Esophagus squamous epithelium (tissue), 5 donors: Measurements from ENCODE around the gene PLCH2. TPM values are rescaled to one million over a fixed set of nuclear protein-coding genes. Genes with fewer than 3 reads are reported as not detected.

ENCODE experiments used
- DNase-seq: peaks from one replicate; lab custom pipeline; 2025; lab: John Stamatoyannopoulos, UW
- H3K27ac ChIP-seq, 4 donors: fragments of 200-600 bp; sonication (generic); one replicate each; pipeline ENCODE4 v1.5.1; 2016 to 2019; ENCODE audit warnings: mild to moderate bottlenecking in 1 of 4
- H3K27me3 ChIP-seq, 4 donors: fragments of 200-600 bp; sonication (generic); 1 replicate in 3 of 4; 2 replicates in 1 of 4; pipeline versions ENCODE4 v1.5.1 to v1.6.0; 2017 to 2021; ENCODE audit warnings: antibody characterized with exemption in 1 of 4
- H3K36me3 ChIP-seq, 3 donors: fragments of 200-600 bp; sonication (generic); one replicate each; pipeline ENCODE4 v1.5.1; 2016 to 2019
- H3K4me1 ChIP-seq, 3 donors: fragments of 200-600 bp; sonication (generic); one replicate each; pipeline ENCODE4 v1.5.1; 2017 to 2019
- H3K4me3 ChIP-seq, 4 donors: fragments of 200-600 bp; sonication (generic); 1 replicate in 3 of 4; 2 replicates in 1 of 4; pipeline ENCODE4 v1.5.1; 2016 to 2019; ENCODE audit warnings: mild to moderate bottlenecking in 2 of 4, moderate library complexity in 1 of 4
- H3K9me3 ChIP-seq, 3 donors: fragments of 200-600 bp; sonication (generic); one replicate each; pipeline ENCODE4 v1.5.1; 2016 to 2019
- CTCF ChIP-seq, 6 experiments: fragments of 450-650 bp in 4 of 6; fragments of 200-600 bp in 2 of 6; sonication (generic) in 2 of 6; IDR thresholded peaks; one replicate each; pipeline ENCODE4 v1.5.1; 2016 to 2019; ENCODE audit warnings: antibody characterized with exemption in 6 of 6, mild to moderate bottlenecking in 4 of 6, moderate library complexity in 4 of 6
- POLR2A ChIP-seq, 4 donors: fragments of 450-650 bp; IDR thresholded peaks; one replicate each; pipeline ENCODE4 v1.6.1; 2017; ENCODE audit warnings: antibody characterized with exemption in 4 of 4, mild to moderate bottlenecking in 4 of 4, moderate library complexity in 3 of 4
- WGBS, 2 donors: methylation state at CpG; one replicate each; pipeline ENCODE4 v1.1.5; 2018; 5-methylcytosine and 5-hydroxymethylcytosine counted together
- intact Hi-C: fragments of 100-400 bp; cut with DNase I; formaldehyde crosslinking; loops from one replicate; pipeline ENCODE4 v1.15.0; 2022
- total RNA-seq, 4 donors: library from RNA; depleted of rRNA; stranded (reverse); fragments of >200 nt; gene quantifications; one replicate each; pipeline ENCODE4 v1.1.0, GENCODE V29; 2016
- donor health status: DM: yes; HTN: yes; CAD: no.

The PLCH2 gene
- total RNA-seq, 4 donors from 2014 or later, result 26.1 to 34.3 (median 31.5) TPM

- H3K27ac ChIP-seq, result no peak overlapping the region
- TF ChIP-seq POLR2A (IDR thresholded peaks at IDR 0.05) (no peak), CTCF (IDR thresholded peaks at IDR 0.05) (peak in 3 of 6 experiments; percentile 7 to 40 (median 11))
- H3K27me3 ChIP-seq, result peaks cover 0 to 83% (median 0%) of the 10 kb centered on the region in 4 donors
- H3K4me1 ChIP-seq, result peaks cover 31 to 69% (median 38%) of the 10 kb centered on the region in 3 donors
- intact Hi-C loops, result no loop called here
- H3K36me3 ChIP-seq, result no peaks in the 10 kb centered on the region
- H3K9me3 ChIP-seq, result no peaks in the 10 kb centered on the region
- no peak for DNase-seq
- no peak overlapping the region for H3K4me3 ChIP-seq
- 84 to 100% methylated on average over 2 to 6 of the region's 12 CpGs for WGBS, 2 donors
These were observed 63.3 kb downstream of the PLCH2 start for GRCh38 chr1:2539312-2539907.

- H3K27ac ChIP-seq, result no peak overlapping the region
- H3K4me1 ChIP-seq, result peaks cover 32 to 69% (median 39%) of the 10 kb centered on the region in 3 donors
- peak overlapping the region in 1 of 4 donors; percentile 17 for H3K4me3 ChIP-seq
- no peak for TF ChIP-seq CTCF (IDR thresholded peaks at IDR 0.05)
- TF ChIP-seq POLR2A (IDR thresholded peaks at IDR 0.05), result no peak
- intact Hi-C loops, result loop anchor here (10.0 kb wide), 1 partner anchor 346 kb away; the partner anchor contains the start of gene FAAP20
- 56 to 76% methylated on average over 3 to 6 of the region's 39 CpGs for WGBS, 2 donors
- peaks cover 0 to 68% (median 0%) of the 10 kb centered on the region in 4 donors for H3K27me3 ChIP-seq
- no peaks in the 10 kb centered on the region for H3K9me3 ChIP-seq
- H3K36me3 ChIP-seq, result no peaks in the 10 kb centered on the region
- no peak for DNase-seq
These were observed 64.9 kb downstream of the PLCH2 start for GRCh38 chr1:2540816-2541492.

- H3K9me3 ChIP-seq, result no peaks in the 10 kb centered on the region
- peaks cover 0 to 60% (median 0%) of the 10 kb centered on the region in 4 donors for H3K27me3 ChIP-seq
- H3K4me1 ChIP-seq, result peaks cover 38 to 71% (median 47%) of the 10 kb centered on the region in 3 donors
- no peak for DNase-seq
- 41 to 45% methylated on average over 7 to 9 of the region's 25 CpGs for WGBS, 2 donors
- H3K27ac ChIP-seq, result no peak overlapping the region
- H3K4me3 ChIP-seq, result no peak overlapping the region
- TF ChIP-seq POLR2A (IDR thresholded peaks at IDR 0.05), result no peak
- no peak for TF ChIP-seq CTCF (IDR thresholded peaks at IDR 0.05)
- H3K36me3 ChIP-seq, result no peaks in the 10 kb centered on the region
- intact Hi-C loops, result loop anchor here (10.0 kb wide), 1 partner anchor 347 kb away; the partner anchor contains the start of gene FAAP20
These were observed 65.6 kb downstream of the PLCH2 start for GRCh38 chr1:2541619-2542245.

GRCh38 chr1:2542246-2542915 lies 66.3 kb downstream of the PLCH2 start:
- TF ChIP-seq CTCF (IDR thresholded peaks at IDR 0.05) (no peak), POLR2A (IDR thresholded peaks at IDR 0.05) (no peak)
- H3K4me3 ChIP-seq, result no peak overlapping the region
- H3K4me1 ChIP-seq, result peaks cover 40 to 71% (median 50%) of the 10 kb centered on the region in 3 donors
- no peak for DNase-seq
- H3K9me3 ChIP-seq, result no peaks in the 10 kb centered on the region
- peaks cover 0 to 53% (median 0%) of the 10 kb centered on the region in 4 donors for H3K27me3 ChIP-seq
- 76 to 80% methylated on average over 2 of the region's 11 CpGs for WGBS, 2 donors
- intact Hi-C loops, result loop anchor here (10.0 kb wide), 1 partner anchor 348 kb away; the partner anchor contains the start of gene FAAP20
- no peak overlapping the region for H3K27ac ChIP-seq
- no peaks in the 10 kb centered on the region for H3K36me3 ChIP-seq
